Stimulated activated CD8-positive, alpha-beta memory T cell treated with anti-CD3 and anti-CD28 coated beads, Interleukin-7, amount 100 ng/mL, for 1 hour (primary cell): ENCODE measurements around the gene PHGDH.

Source experiments
- DNase-seq, 2 donors: peaks; one replicate each; pipeline ENCODE4 v3.0.0-alpha.2; 2020; ENCODE audit warnings: low read depth in 2 of 2

PHGDH gene

DNA sequence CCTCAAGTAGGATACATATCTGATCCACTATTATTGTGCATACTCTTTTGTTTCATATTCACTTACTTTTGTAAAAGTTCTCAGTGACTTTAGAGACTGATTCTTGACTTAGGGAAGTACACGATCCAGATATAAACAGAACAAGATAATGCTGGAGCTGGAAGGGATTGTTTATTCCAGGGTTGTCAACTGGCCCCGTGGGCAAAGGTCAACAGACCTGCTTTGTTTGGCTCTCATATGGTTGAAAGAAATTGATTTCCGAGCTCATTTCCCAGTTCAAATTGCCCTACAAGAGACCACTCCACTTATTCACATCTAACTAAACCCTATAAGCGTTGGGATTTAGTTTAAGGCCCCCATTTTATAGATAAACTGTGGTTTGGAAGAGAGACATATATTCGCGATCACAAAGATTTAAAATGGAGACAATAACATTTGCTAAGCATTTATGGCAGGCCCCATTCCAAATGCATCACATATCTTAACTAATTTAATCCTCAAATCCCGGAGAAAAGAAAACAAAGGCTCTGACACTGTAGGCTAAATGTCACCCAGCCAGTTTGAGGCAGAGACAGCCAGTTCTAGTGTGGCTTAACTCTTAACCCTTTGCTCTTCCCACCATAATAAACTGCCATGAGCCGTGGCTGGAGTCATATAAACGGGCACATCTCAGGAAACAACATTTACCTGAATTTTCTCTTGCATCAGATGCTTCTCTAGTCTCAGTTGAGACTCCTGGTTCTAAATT is 78.9 kb downstream of the PHGDH start:
- DNase-seq, result no peak

DNA sequence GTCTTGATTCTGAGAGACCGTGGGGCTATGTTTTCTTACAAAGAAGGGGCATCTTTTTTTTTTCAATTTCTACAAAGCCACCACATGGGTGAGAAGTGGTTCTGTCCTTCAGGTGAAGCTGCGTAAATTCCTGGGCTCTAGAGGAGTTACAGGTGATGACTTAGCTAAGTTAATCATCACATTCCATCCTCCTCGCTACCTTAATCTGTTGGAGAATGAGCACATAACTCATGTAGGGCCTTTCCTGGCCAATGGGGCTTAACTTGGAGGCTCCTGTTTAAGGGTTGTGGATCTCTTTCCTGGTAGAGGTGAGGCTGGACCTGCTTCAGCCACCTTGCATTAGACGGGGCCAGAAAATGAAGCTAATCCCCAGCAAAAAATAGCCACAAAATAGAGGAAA is 79.6 kb downstream of the PHGDH start:
- DNase-seq, result no peak
